IMR-90 (cell line): Measurements from ENCODE around the gene SGMS1. TPM values are rescaled to one million over a fixed set of nuclear protein-coding genes. Genes with fewer than 3 reads are reported as not detected.

Experiments
- ATAC-seq: fragments of 200-7000 bp; cut with Tn5 transposase; 2 replicates; pipeline ENCODE4 v1.9.1; 2020; ENCODE audit warnings: low read depth, mild to moderate bottlenecking, moderate library complexity
- BruUV-seq: library from RNA; stranded (reverse); fragments of 400-500 nt; replicated peaks from 2 replicates; lab custom pipeline; 2021; lab: Mats Ljungman, UMichigan
- CTCF ChIA-PET: fragments of 300-600 bp; formaldehyde crosslinking; extraction: SDS; loops from one replicate; lab custom pipeline; 2021; ENCODE audit warnings: antibody characterized with exemption; lab: Yijun Ruan, JAX
- POLR2A ChIA-PET: fragments of 300-600 bp; sonication (Branson Sonifier 250); formaldehyde crosslinking; loops from one replicate; lab custom pipeline; 2022; ENCODE audit warnings: antibody characterized with exemption; ENCODE audit not compliant: unreplicated experiment; lab: Charles Lee
- DNase-seq: peaks from one replicate; pipeline ENCODE4 v3.0.0; 2013
- H2AFZ ChIP-seq: replicated peaks from 2 replicates; pipeline ENCODE3; 2013; ENCODE audit warnings: low read length, mild to moderate bottlenecking; ENCODE audit not compliant: poor library complexity
- H2AK5ac ChIP-seq: 2 replicates; pipeline ENCODE4 v1.6.1; 2013; ENCODE audit warnings: low read depth, low read length, inconsistent platforms
- H2AK9ac ChIP-seq: replicated peaks from 2 replicates; pipeline ENCODE3; 2013; ENCODE audit warnings: mild to moderate bottlenecking, low read depth, low read length, moderate library complexity; ENCODE audit not compliant: poor library complexity
- H2BK120ac ChIP-seq: 2 replicates; pipeline ENCODE4 v1.6.1; 2013; ENCODE audit warnings: low read depth, low read length, inconsistent platforms
- H2BK15ac ChIP-seq: 3 replicates; pipeline ENCODE4 v1.6.1; 2013; ENCODE audit warnings: low read depth, low read length, inconsistent platforms
- H2BK20ac ChIP-seq: 2 replicates; pipeline ENCODE4 v1.6.1; 2013; ENCODE audit warnings: low read depth, mild to moderate bottlenecking, inconsistent platforms, low read length, moderate library complexity
- H2BK5ac ChIP-seq: 2 replicates; pipeline ENCODE4 v1.6.1; 2013; ENCODE audit warnings: mild to moderate bottlenecking, low read depth, low read length, inconsistent platforms; ENCODE audit not compliant: poor library complexity, severe bottlenecking
- H3K14ac ChIP-seq: replicated peaks from 2 replicates; pipeline ENCODE4 v1.6.1; 2013; ENCODE audit warnings: low read depth, low read length, inconsistent platforms
- H3K18ac ChIP-seq: 2 replicates; pipeline ENCODE4 v1.6.1; 2013; ENCODE audit warnings: low read depth, low read length, control low read depth
- H3K23ac ChIP-seq: 2 replicates; pipeline ENCODE4 v1.6.1; 2013; ENCODE audit warnings: low read depth, low read length, inconsistent platforms
- H3K27ac ChIP-seq: 2 replicates; pipeline ENCODE4 v1.5.1; 2013; ENCODE audit warnings: mild to moderate bottlenecking, control low read depth, low read length; ENCODE audit not compliant: insufficient read depth
- H3K27me3 ChIP-seq: 2 replicates; pipeline ENCODE4 v1.6.1; 2013; ENCODE audit warnings: low read length; ENCODE audit not compliant: control insufficient read depth, insufficient read depth
- H3K36me3 ChIP-seq: 2 replicates; pipeline ENCODE4 v1.6.1; 2013; ENCODE audit warnings: low read length, mixed read lengths; ENCODE audit not compliant: control insufficient read depth, insufficient read depth
- H3K4ac ChIP-seq: 2 replicates; pipeline ENCODE4 v1.6.1; 2013; ENCODE audit warnings: low read depth, low read length, inconsistent platforms
- H3K4me1 ChIP-seq: 2 replicates; pipeline ENCODE4 v1.6.1; 2013; ENCODE audit warnings: low read length, mixed read lengths; ENCODE audit not compliant: control insufficient read depth, insufficient read depth
- H3K4me2 ChIP-seq: 2 replicates; pipeline ENCODE4 v1.6.1; 2013; ENCODE audit warnings: low read depth, mild to moderate bottlenecking, control low read depth, low read length, moderate library complexity
- H3K4me3 ChIP-seq: 2 replicates; pipeline ENCODE4 v1.5.1; 2013; ENCODE audit warnings: low read depth, mild to moderate bottlenecking, control low read depth, low read length, moderate library complexity; ENCODE audit not compliant: insufficient read depth
- H3K56ac ChIP-seq: 2 replicates; pipeline ENCODE4 v1.6.1; 2013; ENCODE audit warnings: low read length, inconsistent platforms; ENCODE audit not compliant: insufficient read depth; ENCODE audit errors: extremely low read depth
- H3K79me1 ChIP-seq, 2 experiments: 2 replicates each; pipeline ENCODE4 v1.6.1; 2013; ENCODE audit warnings: low read length in 2 of 2, inconsistent platforms in 1 of 2, low read depth in 1 of 2
- H3K9ac ChIP-seq: 2 replicates; pipeline ENCODE4 v1.6.1; 2013; ENCODE audit warnings: low read depth, low read length, control low read depth
- H3K9me1 ChIP-seq: 2 replicates; pipeline ENCODE4 v1.6.1; 2013; ENCODE audit warnings: low read length, inconsistent platforms; ENCODE audit not compliant: insufficient read depth
- H3K9me3 ChIP-seq: 2 replicates; pipeline ENCODE4 v1.6.1; 2013; ENCODE audit warnings: low read length; ENCODE audit not compliant: control insufficient read depth, insufficient read depth
- H4K20me1 ChIP-seq: 2 replicates; pipeline ENCODE4 v1.6.1; 2013; ENCODE audit warnings: low read length, inconsistent platforms; ENCODE audit not compliant: insufficient read depth
- H4K5ac ChIP-seq: 2 replicates; pipeline ENCODE4 v1.6.1; 2013; ENCODE audit warnings: mild to moderate bottlenecking, low read depth, low read length, control low read depth
- H4K8ac ChIP-seq, 2 experiments: 2 replicates each; pipeline ENCODE4 v1.6.1; 2013; ENCODE audit warnings: low read depth in 2 of 2, low read length in 2 of 2, control low read depth in 1 of 2, inconsistent platforms in 1 of 2
- H4K91ac ChIP-seq: 2 replicates; pipeline ENCODE4 v1.6.1; 2013; ENCODE audit warnings: low read depth, low read length, inconsistent platforms; ENCODE audit not compliant: insufficient read depth
- CEBPB ChIP-seq: IDR thresholded peaks from 2 replicates; pipeline ENCODE4 v1.6.1; 2012; ENCODE audit warnings: low read depth, low read length, improper control_type of control experiment
- CHD1 ChIP-seq: IDR thresholded peaks from 2 replicates; pipeline ENCODE4 v1.6.1; 2012; ENCODE audit warnings: low read depth, low read length, improper control_type of control experiment
- MXI1 ChIP-seq: IDR thresholded peaks from 2 replicates; pipeline ENCODE4 v1.6.1; 2012; ENCODE audit warnings: low read depth, mild to moderate bottlenecking, low read length, moderate library complexity, borderline replicate concordance
- RFX5 ChIP-seq: IDR thresholded peaks from 2 replicates; pipeline ENCODE4 v1.8.0; 2012; ENCODE audit warnings: low read depth, mild to moderate bottlenecking, low read length, moderate library complexity
- WGBS, 2 experiments: methylation state at CpG; one replicate each; pipeline versions ENCODE4 v1.1.5 to v1.1.7; 2013; ENCODE audit warnings: missing lambda C conversion rate in 2 of 2; ENCODE audit not compliant: insufficient read length in 1 of 2; ENCODE audit errors: extremely low coverage in 2 of 2; 5-methylcytosine and 5-hydroxymethylcytosine counted together
- dilution Hi-C: fragments of 300-500 bp; cut with HindIII; formaldehyde crosslinking; loops from one replicate; pipeline ENCODE4 v1.14.3; 2018; ENCODE audit warnings: low sequenced_read_pairs; ENCODE audit not compliant: unreplicated experiment
- in situ Hi-C: fragments of 300-500 bp; cut with MboI; formaldehyde crosslinking; loops from 3 replicates; pipeline ENCODE4 v1.14.3; 2019; ENCODE audit warnings: low sequenced_read_pairs, inconsistent platforms, mixed read lengths
- intact Hi-C: fragments of 100-400 bp; cut with micrococcal nuclease; formaldehyde crosslinking; loops from 2 replicates; pipeline ENCODE4 v1.10.0; 2022
- polyA plus RNA-seq, 3 experiments: library from polyadenylated mRNA; depleted of rRNA; stranded (reverse); fragments of >200 nt; gene quantifications; 2 replicates each; pipeline ENCODE4 v1.2.3, GENCODE V29; 2012; ENCODE audit warnings: low replicate concordance in 1 of 3
- total RNA-seq: library from RNA; depleted of rRNA; stranded (reverse); fragments of >200 nt; gene quantifications from 2 replicates; pipeline ENCODE4 v1.2.3, GENCODE V29; 2012
- TF ChIP-seq, protein P1 (sequence below): conservative IDR thresholded peaks from 2 replicates; pipeline ENCODE4 v1.5.1; 2012; ENCODE audit warnings: mild to moderate bottlenecking, low read depth, low read length, improper control_type of control experiment

SGMS1 gene
- total and polyA plus RNA-seq, 2 of the 4 experiments (the other 2 are of a cell fraction): 9.8 to 30.8 TPM

- dilution Hi-C loops: no loop called here
- no peak overlapping the region for H2BK5ac ChIP-seq
Observed at GRCh38 chr10:50331486-50331885, 292.3 kb downstream of the SGMS1 start.

More at GRCh38 chr10:50331486-50331885, 292.3 kb downstream of the SGMS1 start:
- Histone ChIP-seq H3K79me1 (peaks cover 10% of the 10 kb centered on the region in 2 experiments; a peak in 3 of 4 replicates), H3K23ac (peak overlapping the region; percentile 41; the same call in 1 of the 2 replicates), H3K36me3 (peaks cover 2% of the 10 kb centered on the region; the same call in 1 of the 2 replicates), H3K9me3 (no peaks in the 10 kb centered on the region), H2AK5ac (no peak overlapping the region), H3K27ac (no peak overlapping the region), H3K27me3 (no peaks in the 10 kb centered on the region), H2BK120ac (no peak overlapping the region), H3K4ac (no peak overlapping the region), H3K18ac (no peak overlapping the region), H3K4me2 (no peak overlapping the region), H3K9ac (no peak overlapping the region), H2BK20ac (no peak overlapping the region), H4K91ac (no peak overlapping the region), H2AFZ (no peak overlapping the region), H3K14ac (no peak overlapping the region), H3K4me1 (peaks cover 2% of the 10 kb centered on the region; the same call in 1 of the 2 replicates), H2AK9ac (no peak overlapping the region), H3K4me3 (no peak overlapping the region), H4K20me1 (no peaks in the 10 kb centered on the region), H2BK15ac (no peak overlapping the region), H3K9me1 (no peaks in the 10 kb centered on the region), H4K5ac (no peak overlapping the region), H3K56ac (no peak overlapping the region), H4K8ac (no peak overlapping the region)
- DNase-seq: no peak
- POLR2A ChIA-PET: interaction anchor here (0.6 kb wide), 1 partner anchor 293 kb away, joined by 4 read pairs; no protein-coding TSS in a partner anchor
- no peak for ATAC-seq
- BruUV-seq: no TSS peak
- intact Hi-C loops (no loop called here), in situ Hi-C loops (no loop called here)
- CTCF ChIA-PET: no interaction called here
- 89% methylated on average over 1 of the region's 2 CpGs; no CpG with 5 or more reads in 1 of the 2 experiments for WGBS, 2 experiments
- TF ChIP-seq, protein P1, sequence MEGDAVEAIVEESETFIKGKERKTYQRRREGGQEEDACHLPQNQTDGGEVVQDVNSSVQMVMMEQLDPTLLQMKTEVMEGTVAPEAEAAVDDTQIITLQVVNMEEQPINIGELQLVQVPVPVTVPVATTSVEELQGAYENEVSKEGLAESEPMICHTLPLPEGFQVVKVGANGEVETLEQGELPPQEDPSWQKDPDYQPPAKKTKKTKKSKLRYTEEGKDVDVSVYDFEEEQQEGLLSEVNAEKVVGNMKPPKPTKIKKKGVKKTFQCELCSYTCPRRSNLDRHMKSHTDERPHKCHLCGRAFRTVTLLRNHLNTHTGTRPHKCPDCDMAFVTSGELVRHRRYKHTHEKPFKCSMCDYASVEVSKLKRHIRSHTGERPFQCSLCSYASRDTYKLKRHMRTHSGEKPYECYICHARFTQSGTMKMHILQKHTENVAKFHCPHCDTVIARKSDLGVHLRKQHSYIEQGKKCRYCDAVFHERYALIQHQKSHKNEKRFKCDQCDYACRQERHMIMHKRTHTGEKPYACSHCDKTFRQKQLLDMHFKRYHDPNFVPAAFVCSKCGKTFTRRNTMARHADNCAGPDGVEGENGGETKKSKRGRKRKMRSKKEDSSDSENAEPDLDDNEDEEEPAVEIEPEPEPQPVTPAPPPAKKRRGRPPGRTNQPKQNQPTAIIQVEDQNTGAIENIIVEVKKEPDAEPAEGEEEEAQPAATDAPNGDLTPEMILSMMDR: no peak
- TF ChIP-seq CEBPB (no peak), RFX5 (no peak), MXI1 (no peak), CHD1 (no peak)
